ENCODE results near the gene SORCS2.

The SORCS2 gene

GRCh38 chr4:7410446-7410845 lies 218.1 kb downstream of the SORCS2 start:
- 0 out of 2 replicates have a peak, but pooled peaks cover 3% of the 10 kb centered on the region for H3K27me3 ChIP-seq (ENCODE audit: low read depth, low read length)
- no peak overlapping the region for H3K27ac ChIP-seq (ENCODE audit: low read length)
- H2AFZ ChIP-seq (ENCODE audit: low read depth, low read length), result no peak overlapping the region
- H3K9ac ChIP-seq (ENCODE audit: low read length), result no peak overlapping the region
- no peak overlapping the region for H3K4me3 ChIP-seq (ENCODE audit: low read length)
- peaks cover 9% of the 10 kb centered on the region for H3K4me1 ChIP-seq (ENCODE audit: low read length)
- H3K9me3 ChIP-seq (ENCODE audit: insufficient read depth, low read length), result no peaks in the 10 kb centered on the region
- H3K36me3 ChIP-seq (replicated peaks; ENCODE audit: low read depth, low read length), result no peaks in the 10 kb centered on the region
- H4K20me1 ChIP-seq (ENCODE audit: insufficient read depth, low read length), result no peaks in the 10 kb centered on the region
- H3K79me2 ChIP-seq (ENCODE audit: low read length), result no peaks in the 10 kb centered on the region
- TF ChIP-seq CTCF (IDR thresholded peaks at IDR 0.05; ENCODE audit: low read depth, low read length), result no peak
- TF ChIP-seq EZH2phosphoT487 (IDR thresholded peaks at IDR 0.05; ENCODE audit: low read depth), result no peak
- H3K4me2 ChIP-seq (ENCODE audit: low read length), result no peak overlapping the region

- H3K79me2 ChIP-seq (ENCODE audit: low read length), result no peaks in the 10 kb centered on the region
- no peaks in the 10 kb centered on the region for H4K20me1 ChIP-seq (ENCODE audit: insufficient read depth, low read length)
- H3K27me3 ChIP-seq (ENCODE audit: low read depth, low read length), result 0 out of 2 replicates have a peak, but pooled peaks cover 3% of the 10 kb centered on the region
- H3K4me1 ChIP-seq (ENCODE audit: low read length), result peaks cover 9% of the 10 kb centered on the region
- H2AFZ ChIP-seq (ENCODE audit: low read depth, low read length), result no peak overlapping the region
- no peak overlapping the region for H3K27ac ChIP-seq (ENCODE audit: low read length)
- H3K4me2 ChIP-seq (ENCODE audit: low read length), result no peak overlapping the region
- TF ChIP-seq EZH2phosphoT487 (IDR thresholded peaks at IDR 0.05; ENCODE audit: low read depth), result no peak
- TF ChIP-seq CTCF (IDR thresholded peaks at IDR 0.05; ENCODE audit: low read depth, low read length), result no peak
- H3K4me3 ChIP-seq (ENCODE audit: low read length), result no peak overlapping the region
- no peak overlapping the region for H3K9ac ChIP-seq (ENCODE audit: low read length)
- no peaks in the 10 kb centered on the region for H3K36me3 ChIP-seq (replicated peaks; ENCODE audit: low read depth, low read length)
- no peaks in the 10 kb centered on the region for H3K9me3 ChIP-seq (ENCODE audit: insufficient read depth, low read length)
Measured at GRCh38 chr4:7411491-7411890, 219.2 kb downstream of the SORCS2 start.

DNA sequence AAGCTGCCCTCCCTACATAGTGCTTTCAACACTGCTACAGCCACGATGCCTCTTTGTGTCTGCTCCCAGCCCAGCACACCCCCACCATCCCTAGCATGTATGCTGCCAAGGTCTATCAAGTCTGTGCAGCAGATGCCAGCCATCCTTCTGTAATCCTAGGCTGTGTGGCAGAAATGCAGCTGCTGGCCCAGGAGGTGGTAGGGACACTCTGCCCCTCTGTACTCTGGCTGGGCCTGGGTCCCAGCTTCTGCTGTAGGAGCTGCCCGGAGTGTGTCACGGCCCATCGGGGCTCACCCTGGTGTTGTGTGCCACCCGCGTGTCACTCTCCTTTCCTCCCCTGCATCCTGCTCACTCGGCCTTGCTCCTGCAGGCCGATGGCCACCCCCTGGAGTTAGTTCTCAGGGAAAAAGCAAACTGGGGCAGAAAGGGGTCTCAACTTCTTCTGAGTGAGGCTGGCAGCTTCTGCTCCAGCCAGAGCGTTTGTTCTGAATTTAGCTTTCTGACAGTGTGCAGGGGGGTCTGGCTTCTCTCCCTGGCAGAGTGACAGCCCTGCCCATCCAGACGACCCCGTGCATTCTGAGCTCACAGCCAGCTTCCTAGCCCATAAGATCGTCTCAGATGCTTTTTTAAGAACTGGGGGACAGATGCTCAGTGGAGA lies 219.7 kb downstream of the SORCS2 start:
- Histone ChIP-seq H3K27me3 (ENCODE audit: low read depth, low read length) (0 out of 2 replicates have a peak, but pooled peaks cover 3% of the 10 kb centered on the region), H3K79me2 (ENCODE audit: low read length) (no peaks in the 10 kb centered on the region), H4K20me1 (ENCODE audit: insufficient read depth, low read length) (no peaks in the 10 kb centered on the region)

DNA sequence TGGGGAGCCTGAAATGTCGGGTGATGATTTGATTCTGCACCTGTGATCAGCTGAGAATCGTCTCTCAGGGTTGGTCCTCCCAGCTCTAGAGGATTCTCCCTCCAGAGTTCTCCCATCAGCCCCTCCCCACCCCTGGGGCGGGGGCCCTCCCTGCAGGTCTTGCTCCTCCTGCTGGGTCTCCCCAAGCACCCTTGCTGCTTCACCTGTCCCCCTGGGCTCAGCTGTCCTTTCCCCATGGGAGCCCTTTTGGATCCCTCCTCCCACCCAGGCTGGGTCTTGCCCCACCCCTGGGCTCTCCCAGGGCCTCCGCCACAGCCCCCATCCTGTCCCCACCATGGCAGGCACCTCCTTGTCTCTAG lies 220.2 kb downstream of the SORCS2 start:
- Histone ChIP-seq H3K4me2 (ENCODE audit: low read length) (no peak overlapping the region), H3K27me3 (ENCODE audit: low read depth, low read length) (0 out of 2 replicates have a peak, but pooled peaks cover 3% of the 10 kb centered on the region), H3K4me3 (ENCODE audit: low read length) (no peak overlapping the region), H3K9me3 (ENCODE audit: insufficient read depth, low read length) (no peaks in the 10 kb centered on the region), H2AFZ (ENCODE audit: low read depth, low read length) (no peak overlapping the region), H3K79me2 (ENCODE audit: low read length) (no peaks in the 10 kb centered on the region), H4K20me1 (ENCODE audit: insufficient read depth, low read length) (no peaks in the 10 kb centered on the region), H3K27ac (ENCODE audit: low read length) (no peak overlapping the region), H3K36me3 (replicated peaks; ENCODE audit: low read depth, low read length) (no peaks in the 10 kb centered on the region), H3K4me1 (ENCODE audit: low read length) (peaks cover 9% of the 10 kb centered on the region), H3K9ac (ENCODE audit: low read length) (no peak overlapping the region)
- no peak for TF ChIP-seq EZH2phosphoT487 (IDR thresholded peaks at IDR 0.05; ENCODE audit: low read depth)
- TF ChIP-seq CTCF (IDR thresholded peaks at IDR 0.05; ENCODE audit: low read depth, low read length), result no peak

More for the DNA sequence above, 219.7 kb downstream of the SORCS2 start:
- Histone ChIP-seq H3K4me1 (ENCODE audit: low read length) (peaks cover 9% of the 10 kb centered on the region), H2AFZ (ENCODE audit: low read depth, low read length) (no peak overlapping the region), H3K9me3 (ENCODE audit: insufficient read depth, low read length) (no peaks in the 10 kb centered on the region), H3K36me3 (replicated peaks; ENCODE audit: low read depth, low read length) (no peaks in the 10 kb centered on the region), H3K4me3 (ENCODE audit: low read length) (no peak overlapping the region), H3K9ac (ENCODE audit: low read length) (no peak overlapping the region), H3K27ac (ENCODE audit: low read length) (no peak overlapping the region), H3K4me2 (ENCODE audit: low read length) (no peak overlapping the region)
- TF ChIP-seq EZH2phosphoT487 (IDR thresholded peaks at IDR 0.05; ENCODE audit: low read depth) (no peak), CTCF (IDR thresholded peaks at IDR 0.05; ENCODE audit: low read depth, low read length) (no peak)
